ENCODE measurements around the gene TBX5.

DNA sequence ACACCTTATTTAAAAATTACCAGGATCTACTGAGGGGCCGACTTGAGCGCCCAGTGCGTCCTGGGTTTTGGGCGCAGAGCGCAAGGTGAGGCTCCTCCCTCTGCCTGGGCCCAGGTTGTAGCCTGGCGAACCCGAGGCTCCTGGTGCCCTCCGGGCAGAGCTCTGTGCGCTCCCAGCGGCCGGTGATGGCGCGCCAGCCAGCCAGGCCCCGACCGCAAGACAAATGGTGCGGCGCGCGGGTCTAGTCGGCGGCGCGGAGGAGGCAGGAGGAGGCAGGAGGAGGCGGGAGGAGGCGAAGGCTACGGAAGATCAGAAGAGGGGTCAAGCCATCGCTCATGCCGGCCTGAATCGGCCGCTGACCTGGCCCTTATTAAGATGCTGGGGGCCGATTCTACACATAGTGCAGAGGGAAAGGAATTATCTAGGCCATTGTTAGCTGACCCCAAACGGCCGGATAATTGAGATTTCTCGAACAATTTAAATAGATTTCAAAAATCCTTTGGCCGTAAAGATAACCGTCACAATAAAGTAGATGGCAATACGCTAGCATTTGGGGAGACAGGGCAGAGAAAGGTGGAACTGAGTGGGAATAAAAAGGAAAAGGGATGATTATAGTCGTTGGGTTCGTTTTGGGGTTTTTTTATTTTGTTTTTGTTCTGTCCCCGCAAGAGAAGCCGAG, 2.8 kb downstream of the TBX5 start:
- TF ChIP-seq, protein P1, sequence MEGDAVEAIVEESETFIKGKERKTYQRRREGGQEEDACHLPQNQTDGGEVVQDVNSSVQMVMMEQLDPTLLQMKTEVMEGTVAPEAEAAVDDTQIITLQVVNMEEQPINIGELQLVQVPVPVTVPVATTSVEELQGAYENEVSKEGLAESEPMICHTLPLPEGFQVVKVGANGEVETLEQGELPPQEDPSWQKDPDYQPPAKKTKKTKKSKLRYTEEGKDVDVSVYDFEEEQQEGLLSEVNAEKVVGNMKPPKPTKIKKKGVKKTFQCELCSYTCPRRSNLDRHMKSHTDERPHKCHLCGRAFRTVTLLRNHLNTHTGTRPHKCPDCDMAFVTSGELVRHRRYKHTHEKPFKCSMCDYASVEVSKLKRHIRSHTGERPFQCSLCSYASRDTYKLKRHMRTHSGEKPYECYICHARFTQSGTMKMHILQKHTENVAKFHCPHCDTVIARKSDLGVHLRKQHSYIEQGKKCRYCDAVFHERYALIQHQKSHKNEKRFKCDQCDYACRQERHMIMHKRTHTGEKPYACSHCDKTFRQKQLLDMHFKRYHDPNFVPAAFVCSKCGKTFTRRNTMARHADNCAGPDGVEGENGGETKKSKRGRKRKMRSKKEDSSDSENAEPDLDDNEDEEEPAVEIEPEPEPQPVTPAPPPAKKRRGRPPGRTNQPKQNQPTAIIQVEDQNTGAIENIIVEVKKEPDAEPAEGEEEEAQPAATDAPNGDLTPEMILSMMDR (conservative IDR thresholded peaks at IDR 0.05 in 1 of 2, IDR thresholded peaks at IDR 0.05 in 1 of 2; ENCODE audit: low read depth in 1 of 2, low read length in 2 of 2): peak in 1 of 2 donors; percentile 28
- TF ChIP-seq EZH2 (IDR thresholded peaks at IDR 0.05; ENCODE audit: low read length, missing control alignments): no peak
